ENCODE results near the gene SLC9B1.
A peak's percentile ranks its signal among the peaks of the same experiment; 100 is the strongest.
"Not testable (repeated sequence)": the region's sequence is repeated elsewhere in the genome, so short reads cannot be mapped to it uniquely, and the experiment has no call there.

SLC9B1 gene

GRCh38 chr4:102878349-102878748 is 141.2 kb downstream of the SLC9B1 start:
- not testable (repeated sequence) for DNase-seq (ENCODE audit: low spot score)

GRCh38 chr4:102877477-102878106 is 141.9 kb downstream of the SLC9B1 start:
- not testable (repeated sequence) for DNase-seq (ENCODE audit: low spot score)

- no peak for DNase-seq (ENCODE audit: low spot score)
Observed at GRCh38 chr4:102871772-102872171, 147.7 kb downstream of the SLC9B1 start.

GRCh38 chr4:102869569-102870197 is 149.8 kb downstream of the SLC9B1 start:
- peak; percentile 12 for DNase-seq (ENCODE audit: low spot score)

- DNase-seq (ENCODE audit: low spot score): peak; percentile 97
Observed at GRCh38 chr4:102868781-102869568, 150.5 kb downstream of the SLC9B1 start, which contains the start of gene CISD2. Gene CISD2, plus strand, starts transcription at chr4:102868992. Its CDS starts 93 bp downstream, at chr4:102869085.

GRCh38 chr4:102868153-102868780 is 151.2 kb downstream of the SLC9B1 start:
- DNase-seq (ENCODE audit: low spot score): no peak

- DNase-seq (ENCODE audit: low spot score): no peak
Observed at GRCh38 chr4:102867278-102868152, 152.0 kb downstream of the SLC9B1 start.

- not testable (repeated sequence) for DNase-seq (ENCODE audit: low spot score)
Observed at GRCh38 chr4:102865327-102865726, 154.2 kb downstream of the SLC9B1 start.

- no peak for DNase-seq (ENCODE audit: low spot score)
Observed at GRCh38 chr4:102862747-102863146, 156.8 kb downstream of the SLC9B1 start.

GRCh38 chr4:102862016-102862415 is 157.5 kb downstream of the SLC9B1 start:
- no peak for DNase-seq (ENCODE audit: low spot score)

GRCh38 chr4:102860611-102861324 is 158.7 kb downstream of the SLC9B1 start:
- no peak for DNase-seq (ENCODE audit: low spot score)

- DNase-seq (ENCODE audit: low spot score): no peak
Observed at GRCh38 chr4:102858828-102859464, 160.6 kb downstream of the SLC9B1 start.
